ENCODE measurements around the gene CABYR.

The CABYR gene

DNA sequence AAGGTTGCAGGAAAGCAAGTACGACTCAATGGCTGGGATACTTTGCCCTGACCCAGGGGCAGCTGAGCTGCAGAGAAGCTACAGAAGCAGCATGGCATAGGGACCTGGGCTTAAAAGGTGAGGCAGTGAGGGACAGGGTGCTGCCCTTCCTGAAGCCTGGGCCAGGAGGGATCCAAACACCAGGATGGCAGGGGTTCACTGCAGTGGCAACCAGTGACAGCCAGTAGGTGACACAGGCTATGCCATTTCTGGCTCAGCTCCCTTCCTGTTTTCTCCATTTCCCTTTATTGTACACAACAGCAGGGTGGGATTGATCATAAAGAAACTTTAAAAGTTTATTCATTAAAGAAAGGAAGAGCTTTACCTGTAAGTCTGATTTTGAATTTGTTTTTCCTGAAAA lies 48.8 kb downstream of the CABYR start:
- no peak for DNase-seq (ENCODE audit: low read depth)
- no peak overlapping the region for H3K4me3 ChIP-seq (ENCODE audit: control insufficient read depth, low read depth, low read length)
- TF ChIP-seq, protein P1, sequence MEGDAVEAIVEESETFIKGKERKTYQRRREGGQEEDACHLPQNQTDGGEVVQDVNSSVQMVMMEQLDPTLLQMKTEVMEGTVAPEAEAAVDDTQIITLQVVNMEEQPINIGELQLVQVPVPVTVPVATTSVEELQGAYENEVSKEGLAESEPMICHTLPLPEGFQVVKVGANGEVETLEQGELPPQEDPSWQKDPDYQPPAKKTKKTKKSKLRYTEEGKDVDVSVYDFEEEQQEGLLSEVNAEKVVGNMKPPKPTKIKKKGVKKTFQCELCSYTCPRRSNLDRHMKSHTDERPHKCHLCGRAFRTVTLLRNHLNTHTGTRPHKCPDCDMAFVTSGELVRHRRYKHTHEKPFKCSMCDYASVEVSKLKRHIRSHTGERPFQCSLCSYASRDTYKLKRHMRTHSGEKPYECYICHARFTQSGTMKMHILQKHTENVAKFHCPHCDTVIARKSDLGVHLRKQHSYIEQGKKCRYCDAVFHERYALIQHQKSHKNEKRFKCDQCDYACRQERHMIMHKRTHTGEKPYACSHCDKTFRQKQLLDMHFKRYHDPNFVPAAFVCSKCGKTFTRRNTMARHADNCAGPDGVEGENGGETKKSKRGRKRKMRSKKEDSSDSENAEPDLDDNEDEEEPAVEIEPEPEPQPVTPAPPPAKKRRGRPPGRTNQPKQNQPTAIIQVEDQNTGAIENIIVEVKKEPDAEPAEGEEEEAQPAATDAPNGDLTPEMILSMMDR (IDR thresholded peaks at IDR 0.05; ENCODE audit: control insufficient read depth, insufficient read depth, low read depth, low read length, missing control alignments) = no peak

DNA sequence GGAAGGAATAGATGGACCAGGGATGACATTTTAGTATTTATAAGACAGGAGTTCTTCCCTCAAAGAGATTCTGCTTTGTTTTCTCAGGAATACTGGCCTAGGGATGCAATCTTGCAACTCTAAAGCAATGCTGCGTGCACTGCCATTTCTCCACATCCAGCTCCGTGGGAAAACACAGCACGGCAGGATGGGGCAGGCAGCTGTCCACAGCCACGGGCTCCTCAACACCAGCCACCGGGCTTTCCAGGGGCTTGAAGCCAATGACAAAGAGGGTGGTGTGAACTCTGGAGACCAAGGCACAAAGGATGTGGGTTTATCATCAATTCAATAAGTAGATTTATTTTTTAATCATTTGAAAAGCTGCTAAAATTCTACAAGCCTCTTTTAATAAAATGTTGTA lies 49.3 kb downstream of the CABYR start:
- DNase-seq (ENCODE audit: low read depth) = no peak
- no peak overlapping the region for H3K4me3 ChIP-seq (ENCODE audit: control insufficient read depth, low read depth, low read length)
- TF ChIP-seq, protein P1 (IDR thresholded peaks at IDR 0.05; ENCODE audit: control insufficient read depth, insufficient read depth, low read depth, low read length, missing control alignments) = no peak

DNA sequence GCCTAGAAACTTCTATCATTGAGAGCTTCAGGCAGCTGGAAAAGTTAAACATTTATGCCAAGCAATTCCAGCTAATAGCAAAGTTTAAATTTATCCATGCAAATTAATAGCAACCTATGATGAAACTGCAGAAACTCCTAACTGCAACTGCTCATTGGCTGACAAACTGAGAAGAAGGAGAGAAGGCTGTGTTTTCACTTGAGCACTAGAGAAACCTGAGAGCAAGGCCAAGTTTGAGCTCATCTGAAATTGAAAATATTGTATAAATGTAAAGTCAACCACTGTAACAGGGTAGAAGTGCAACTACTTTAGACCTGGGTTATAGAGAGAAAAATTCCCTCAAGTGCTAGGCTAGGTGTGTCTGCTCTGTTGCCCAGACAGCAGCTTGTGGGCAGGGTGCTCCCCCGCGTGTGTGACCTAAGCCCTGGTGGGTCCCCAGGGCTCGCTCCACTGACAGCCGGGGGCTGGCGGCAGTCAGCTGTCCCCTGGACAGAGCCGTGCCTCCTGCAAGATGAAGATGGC lies 50.2 kb downstream of the CABYR start:
- no peak overlapping the region for H3K4me3 ChIP-seq (ENCODE audit: control insufficient read depth, low read depth, low read length)
- TF ChIP-seq, protein P1 (IDR thresholded peaks at IDR 0.05; ENCODE audit: control insufficient read depth, insufficient read depth, low read depth, low read length, missing control alignments) = no peak
- no peak for DNase-seq (ENCODE audit: low read depth)

DNA sequence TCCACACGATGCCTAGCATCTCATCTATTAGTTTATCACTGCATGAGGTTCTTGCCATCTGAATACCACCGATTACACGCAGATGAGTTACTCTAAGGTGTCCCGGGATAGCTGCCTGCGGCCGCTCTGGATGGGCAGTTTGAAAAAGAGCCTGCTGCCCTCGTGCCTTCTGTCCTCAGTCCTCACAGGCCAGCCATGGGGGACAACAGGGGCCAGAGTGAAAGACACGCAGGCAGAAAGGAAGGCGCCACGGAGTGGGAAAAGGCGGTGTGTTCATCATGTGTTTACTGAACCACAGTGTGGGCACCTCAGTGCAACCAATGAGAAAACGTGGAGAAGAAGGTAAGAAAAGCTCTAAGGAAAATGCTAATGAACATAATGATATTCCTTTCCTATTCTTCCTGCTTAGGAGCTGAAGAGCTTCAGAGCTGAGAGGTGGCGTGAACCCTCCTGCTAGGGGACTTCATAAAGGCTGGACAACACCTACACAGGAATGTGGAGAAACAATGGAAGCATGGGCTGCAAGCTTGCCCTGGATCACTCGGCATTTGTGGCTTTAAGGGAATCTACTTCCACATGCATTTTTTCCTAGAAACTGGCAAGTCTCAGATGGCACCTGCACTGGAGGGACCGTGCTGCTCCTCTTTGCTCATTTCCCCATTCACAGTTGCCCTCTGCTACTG lies 50.9 kb downstream of the CABYR start:
- TF ChIP-seq, protein P1 (IDR thresholded peaks at IDR 0.05; ENCODE audit: control insufficient read depth, insufficient read depth, low read depth, low read length, missing control alignments) = no peak
- no peak overlapping the region for H3K4me3 ChIP-seq (ENCODE audit: control insufficient read depth, low read depth, low read length)
- no peak for DNase-seq (ENCODE audit: low read depth)

DNA sequence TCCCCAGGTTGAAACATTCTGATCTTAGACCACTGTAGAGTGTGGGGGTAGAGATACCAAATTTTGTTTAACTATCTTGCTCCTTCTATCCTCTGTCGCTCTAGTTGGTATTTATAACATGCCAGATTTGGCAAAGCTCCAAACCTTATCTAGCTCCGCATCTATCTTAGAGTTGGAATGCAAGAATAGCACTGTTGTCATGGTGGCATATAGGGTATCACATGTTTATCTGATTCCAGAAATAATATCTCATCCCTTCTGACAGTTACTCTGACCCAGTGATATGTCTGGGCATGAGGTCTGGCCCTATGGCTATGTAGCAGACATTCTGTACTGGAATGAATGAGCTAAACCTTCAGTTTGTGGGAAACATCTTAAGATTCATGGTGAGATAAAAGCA lies 51.7 kb downstream of the CABYR start:
- DNase-seq (ENCODE audit: low read depth) = no peak
- TF ChIP-seq, protein P1 (IDR thresholded peaks at IDR 0.05; ENCODE audit: control insufficient read depth, insufficient read depth, low read depth, low read length, missing control alignments) = no peak
- H3K4me3 ChIP-seq (ENCODE audit: control insufficient read depth, low read depth, low read length) = no peak overlapping the region

DNA sequence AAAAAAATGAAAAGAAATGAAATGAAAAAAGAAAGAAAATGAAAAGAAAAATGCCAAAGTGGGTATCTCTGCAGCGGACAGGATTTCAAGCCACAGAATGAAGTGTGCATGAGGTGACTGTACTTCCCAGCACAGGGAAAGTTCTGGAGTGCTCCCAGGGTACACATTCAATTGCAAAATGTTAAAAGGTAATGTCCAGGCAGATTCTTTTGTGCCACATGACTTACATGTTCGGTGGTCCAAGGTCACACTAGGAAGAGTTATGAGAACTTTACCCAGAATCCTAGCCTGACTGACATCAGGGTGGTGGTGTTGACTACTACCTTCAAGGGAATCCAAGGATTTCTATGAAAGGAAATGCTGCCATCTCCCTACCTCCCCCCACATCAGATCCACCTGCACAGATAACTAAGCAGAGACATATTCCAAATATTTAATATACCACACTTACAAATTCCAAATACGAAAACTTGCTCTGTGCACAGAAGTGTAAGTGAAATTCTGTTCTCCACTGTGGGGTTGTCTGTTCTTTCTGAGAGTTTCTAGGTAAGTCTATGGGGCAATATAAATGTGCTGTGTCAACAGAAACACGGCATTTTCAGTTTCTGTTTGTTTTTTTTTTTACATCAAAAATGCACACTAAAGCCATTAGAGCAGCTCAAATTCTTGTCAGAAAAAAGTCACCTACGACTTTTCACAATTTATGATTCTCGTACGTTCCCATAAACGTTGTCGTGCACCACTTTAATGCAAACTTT lies 56.6 kb downstream of the CABYR start:
- DNase-seq (ENCODE audit: low read depth) = no peak
- TF ChIP-seq, protein P1 (IDR thresholded peaks at IDR 0.05; ENCODE audit: control insufficient read depth, insufficient read depth, low read depth, low read length, missing control alignments) = no peak
- no peak overlapping the region for H3K4me3 ChIP-seq (ENCODE audit: control insufficient read depth, low read depth, low read length)
